Pancreas (tissue), 10 donors: ENCODE results near the gene SRSF11. TPM values are rescaled to one million over a fixed set of nuclear protein-coding genes. Genes with fewer than 3 reads are reported as not detected.

ENCODE experiments used
- ATAC-seq, 4 donors: fragments of 200-7000 bp; cut with Tn5 transposase; one replicate each; pipeline versions ENCODE4 v1.8.0 to v1.9.1; 2020; ENCODE audit warnings: mild to moderate bottlenecking in 4 of 4, moderate library complexity in 4 of 4
- DNase-seq, 6 donors: peaks; one replicate each; pipeline ENCODE4 v3.0.0-alpha.2; 2020
- FAIRE-seq: peaks from 2 replicates; lab custom pipeline; 2012; peaks lifted over from hg19 to GRCh38; lab: Jason Lieb, UNC
- H3K27ac ChIP-seq, 4 donors: fragments of 200-600 bp; sonication (generic); 1 replicate in 3 of 4; 2 replicates in 1 of 4; pipeline versions ENCODE4 v1.5.0 to v1.8.0; 2020
- H3K27me3 ChIP-seq, 4 donors: fragments of 200-600 bp; one replicate each; pipeline ENCODE4 v1.8.0; 2021
- H3K36me3 ChIP-seq, 3 donors: fragments of 200-600 bp; sonication (generic) in 1 of 3; one replicate each; pipeline versions ENCODE4 v1.5.0 to v1.8.0; 2020 to 2021
- H3K4me1 ChIP-seq, 3 donors: fragments of 200-600 bp; one replicate each; pipeline ENCODE4 v1.8.0; 2021
- H3K4me3 ChIP-seq, 4 donors: fragments of 200-600 bp; sonication (generic) in 2 of 4; one replicate each; pipeline versions ENCODE4 v1.5.0 to v1.8.0; 2020 to 2021
- H3K9me3 ChIP-seq, 4 donors: fragments of 200-600 bp; one replicate each; pipeline ENCODE4 v1.8.0; 2021
- WGBS, 2 donors: extraction: QIAGEN DNeasy Blood & Tissue Kit; methylation state at CpG; one replicate each; pipeline ENCODE4 v1.1.7; 2013; 5-methylcytosine and 5-hydroxymethylcytosine counted together
- intact Hi-C, 3 donors: fragments of 100-400 bp; cut with DNase I; formaldehyde crosslinking; loops; one replicate each; pipeline versions ENCODE4 v1.11.1 to v1.14.2; 2022
- polyA plus RNA-seq, 2 donors: library from polyadenylated mRNA; stranded (reverse); fragments of 200-250 nt; gene quantifications; one replicate each; pipeline ENCODE4 v1.2.3, GENCODE V29; 2013
- total RNA-seq, 6 donors: library from RNA; stranded (reverse); fragmentation: NEBNext Ultra II Directional in 4 of 6; extraction: Animal tissue kit (Norgen Biotek cat#: 25700) in 4 of 6; gene quantifications; one replicate each; pipeline versions ENCODE4 v1.2.1 to v1.2.4, GENCODE V29; 2021 to 2023
- TF ChIP-seq, protein P1 (sequence below), 4 donors: fragments of 200-600 bp; sonication (generic) in 3 of 4; IDR thresholded peaks; one replicate each; pipeline versions ENCODE4 v1.5.0 to v1.8.0; 2021; ENCODE audit warnings: antibody characterized with exemption in 4 of 4
- donor health status: healthy with polysubstance abuse.
- donor health status: DM: no; HTN: no; CAD: no; lungs with moderate emphysema.
- donor health status: DM: no; HTN: no; CAD: no.
- donor health status: control.
- donor health status: control.
- donor health status: Bipolar disorder and iron deficiency.
- donor health status: DM: yes; HTN: yes; CAD: no.
- donor health status: DM: no; HTN: no; CAD: no.
- donor health status: DM: no; HTN: no; CAD: no.
- donor health status: DM: yes; HTN: yes; CAD: no.

Gene SRSF11
- total and polyA plus RNA-seq, 8 donors = 35.4 to 252 (median 72.7) TPM

DNA sequence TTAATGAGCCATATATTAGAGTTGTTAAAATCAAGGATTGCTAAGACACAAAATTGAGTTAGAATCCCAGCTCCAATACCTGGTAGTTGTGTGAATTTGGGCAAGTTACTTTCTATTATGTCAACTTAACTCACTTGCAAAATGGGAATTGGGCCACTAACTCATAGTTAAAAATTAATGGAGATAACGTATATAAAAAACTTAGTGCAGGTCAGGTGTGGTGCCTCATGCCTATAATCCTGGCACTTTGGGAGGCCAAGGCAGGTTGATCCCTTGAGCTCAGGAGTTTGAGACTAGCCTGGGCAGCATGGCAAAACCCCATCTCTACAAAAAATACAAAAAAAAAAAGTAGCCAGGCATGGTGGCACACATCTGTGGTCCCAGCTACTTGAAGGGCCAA, 57.5 kb downstream of the SRSF11 start:
- no peak for FAIRE-seq

DNA sequence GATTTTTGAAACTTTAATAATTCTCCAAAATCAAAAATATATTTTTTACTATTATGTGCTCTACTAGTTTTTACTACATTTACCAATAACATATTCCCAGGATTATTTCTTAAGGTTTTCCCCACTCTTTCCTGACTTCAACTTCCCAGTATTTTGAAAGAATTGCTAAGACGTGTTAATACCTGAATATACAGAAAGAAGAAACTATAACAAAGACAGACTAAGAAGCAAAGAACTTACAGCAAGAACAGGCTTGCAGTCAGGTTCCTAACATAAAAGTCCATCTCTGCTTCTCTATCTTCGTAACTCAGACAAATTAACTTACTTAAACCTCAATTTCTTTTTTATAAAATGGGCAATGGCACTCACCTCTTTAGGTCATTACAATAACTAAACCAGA, 63.2 kb downstream of the SRSF11 start:
- TF ChIP-seq, protein P1, sequence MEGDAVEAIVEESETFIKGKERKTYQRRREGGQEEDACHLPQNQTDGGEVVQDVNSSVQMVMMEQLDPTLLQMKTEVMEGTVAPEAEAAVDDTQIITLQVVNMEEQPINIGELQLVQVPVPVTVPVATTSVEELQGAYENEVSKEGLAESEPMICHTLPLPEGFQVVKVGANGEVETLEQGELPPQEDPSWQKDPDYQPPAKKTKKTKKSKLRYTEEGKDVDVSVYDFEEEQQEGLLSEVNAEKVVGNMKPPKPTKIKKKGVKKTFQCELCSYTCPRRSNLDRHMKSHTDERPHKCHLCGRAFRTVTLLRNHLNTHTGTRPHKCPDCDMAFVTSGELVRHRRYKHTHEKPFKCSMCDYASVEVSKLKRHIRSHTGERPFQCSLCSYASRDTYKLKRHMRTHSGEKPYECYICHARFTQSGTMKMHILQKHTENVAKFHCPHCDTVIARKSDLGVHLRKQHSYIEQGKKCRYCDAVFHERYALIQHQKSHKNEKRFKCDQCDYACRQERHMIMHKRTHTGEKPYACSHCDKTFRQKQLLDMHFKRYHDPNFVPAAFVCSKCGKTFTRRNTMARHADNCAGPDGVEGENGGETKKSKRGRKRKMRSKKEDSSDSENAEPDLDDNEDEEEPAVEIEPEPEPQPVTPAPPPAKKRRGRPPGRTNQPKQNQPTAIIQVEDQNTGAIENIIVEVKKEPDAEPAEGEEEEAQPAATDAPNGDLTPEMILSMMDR (IDR thresholded peaks at IDR 0.05) = no peak
- Histone ChIP-seq H3K27me3 (no peaks in the 10 kb centered on the region), H3K4me1 (no peaks in the 10 kb centered on the region), H3K27ac (no peak overlapping the region), H3K36me3 (no peaks in the 10 kb centered on the region), H3K4me3 (no peak overlapping the region), H3K9me3 (no peaks in the 10 kb centered on the region)
- FAIRE-seq = no peak
- no peak for DNase-seq
- no peak for ATAC-seq
- 93 to 95% methylated on average over 2 of the region's 2 CpGs for WGBS, 2 donors
- intact Hi-C loops = no loop called here

More for the DNA sequence above, 57.5 kb downstream of the SRSF11 start:
- ATAC-seq (peak in 3 of 4 donors; percentile 37 to 82 (median 73)), DNase-seq (no peak)
- Histone ChIP-seq H3K4me1 (peaks cover 0 to 3% (median 0%) of the 10 kb centered on the region in 3 donors), H3K9me3 (no peaks in the 10 kb centered on the region), H3K36me3 (no peaks in the 10 kb centered on the region), H3K27me3 (no peaks in the 10 kb centered on the region), H3K4me3 (no peak overlapping the region), H3K27ac (no peak overlapping the region)
- 31 to 34% methylated on average over 1 of the region's 1 CpG for WGBS, 2 donors
- intact Hi-C loops = no loop called here
- TF ChIP-seq, protein P1 (IDR thresholded peaks at IDR 0.05) = no peak

DNA sequence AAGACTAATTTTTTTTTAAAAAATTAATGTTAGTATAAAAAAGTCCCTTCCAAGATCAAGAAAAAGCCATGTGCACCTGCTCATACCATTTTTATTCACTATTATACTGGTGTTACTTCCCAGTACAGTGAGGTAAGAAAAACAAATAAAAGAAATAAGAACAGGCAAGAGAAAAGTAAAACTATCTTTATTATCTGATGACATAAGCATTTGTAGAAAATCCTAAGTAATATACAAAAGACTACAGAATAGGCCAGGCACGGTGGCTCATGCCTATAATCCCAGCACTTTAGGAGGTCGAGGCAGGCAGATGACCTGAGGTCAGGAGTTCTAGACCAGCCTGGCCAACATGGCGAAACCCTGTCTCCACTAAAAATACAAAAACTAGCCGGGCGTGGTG, 65.3 kb downstream of the SRSF11 start:
- Histone ChIP-seq H3K27me3 (no peaks in the 10 kb centered on the region), H3K36me3 (peaks cover 0 to 6% (median under 1%) of the 10 kb centered on the region in 3 donors), H3K4me3 (no peak overlapping the region), H3K9me3 (no peaks in the 10 kb centered on the region), H3K27ac (no peak overlapping the region), H3K4me1 (no peaks in the 10 kb centered on the region)
- no peak for DNase-seq
- 69 to 98% methylated on average over 5 of the region's 5 CpGs for WGBS, 2 donors
- TF ChIP-seq, protein P1 (IDR thresholded peaks at IDR 0.05) = no peak
- ATAC-seq = no peak
- intact Hi-C loops = no loop called here
- FAIRE-seq = no peak

DNA sequence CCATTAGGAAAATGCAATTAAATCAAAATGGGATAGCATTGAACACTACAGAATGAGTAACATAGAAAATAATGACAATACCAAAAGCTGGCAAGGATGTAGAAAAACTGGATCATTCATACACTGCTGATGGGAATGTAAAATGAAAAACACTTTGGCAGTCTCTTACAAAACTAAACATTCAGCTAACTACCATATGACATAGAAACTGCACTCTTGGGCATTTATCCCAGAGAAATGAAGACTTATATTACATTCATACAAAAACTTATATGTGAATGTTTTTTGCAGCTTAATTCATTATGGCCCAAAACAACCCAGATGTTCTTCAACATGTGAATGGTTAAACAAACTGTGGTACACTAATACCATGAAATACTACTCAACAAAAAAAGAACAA, 67.0 kb downstream of the SRSF11 start:
- ATAC-seq = no peak
- Histone ChIP-seq H3K27me3 (no peaks in the 10 kb centered on the region), H3K9me3 (no peaks in the 10 kb centered on the region), H3K4me3 (no peak overlapping the region), H3K4me1 (no peaks in the 10 kb centered on the region), H3K36me3 (peaks cover 0 to 10% (median 7%) of the 10 kb centered on the region in 3 donors), H3K27ac (no peak overlapping the region)
- intact Hi-C loops = no loop called here
- TF ChIP-seq, protein P1 (IDR thresholded peaks at IDR 0.05) = no peak
- no peak for FAIRE-seq
- DNase-seq = no peak

DNA sequence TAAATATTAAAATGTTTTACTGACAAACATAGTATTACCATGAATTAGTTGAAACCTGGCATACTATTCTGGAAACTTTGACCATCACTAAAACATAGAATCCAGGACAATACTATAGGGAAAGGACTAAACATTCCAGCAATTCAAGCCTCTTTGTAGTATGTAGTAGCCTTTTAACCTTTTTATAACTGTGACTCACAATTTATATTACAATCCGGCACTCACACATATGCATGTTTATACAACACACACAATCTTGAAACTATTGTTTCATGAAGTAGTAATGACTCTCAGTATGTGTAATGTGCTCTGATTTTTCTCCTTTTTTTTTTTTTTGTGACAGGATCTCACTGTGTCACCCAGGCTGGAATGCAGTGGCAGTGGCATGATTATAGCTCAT, 69.0 kb downstream of the SRSF11 start:
- Histone ChIP-seq H3K27me3 (no peaks in the 10 kb centered on the region), H3K4me3 (no peak overlapping the region), H3K9me3 (no peaks in the 10 kb centered on the region), H3K36me3 (peaks cover 0 to 10% (median 7%) of the 10 kb centered on the region in 3 donors), H3K27ac (no peak overlapping the region), H3K4me1 (no peaks in the 10 kb centered on the region)
- DNase-seq = no peak
- intact Hi-C loops = no loop called here
- ATAC-seq = no peak
- TF ChIP-seq, protein P1 (IDR thresholded peaks at IDR 0.05) = no peak
- 91 to 97% methylated on average over 1 of the region's 1 CpG for WGBS, 2 donors
- no peak for FAIRE-seq
